NB4 (cell line): ENCODE results near the gene PRRC2C.
"Not testable (repeated sequence)": the region's sequence is repeated elsewhere in the genome, so short reads cannot be mapped to it uniquely, and the experiment has no call there.

ENCODE experiments used
- POLR2A ChIP-seq: IDR thresholded peaks from 2 replicates; pipeline ENCODE4 v1.6.1; 2011; ENCODE audit warnings: mild to moderate bottlenecking; ENCODE audit not compliant: insufficient read length; ENCODE audit errors: extremely low read depth
- TF ChIP-seq, protein P1 (sequence below): IDR thresholded peaks from one replicate; pipeline ENCODE4 v1.5.1; 2012; ENCODE audit warnings: low read depth, low read length

DNA sequence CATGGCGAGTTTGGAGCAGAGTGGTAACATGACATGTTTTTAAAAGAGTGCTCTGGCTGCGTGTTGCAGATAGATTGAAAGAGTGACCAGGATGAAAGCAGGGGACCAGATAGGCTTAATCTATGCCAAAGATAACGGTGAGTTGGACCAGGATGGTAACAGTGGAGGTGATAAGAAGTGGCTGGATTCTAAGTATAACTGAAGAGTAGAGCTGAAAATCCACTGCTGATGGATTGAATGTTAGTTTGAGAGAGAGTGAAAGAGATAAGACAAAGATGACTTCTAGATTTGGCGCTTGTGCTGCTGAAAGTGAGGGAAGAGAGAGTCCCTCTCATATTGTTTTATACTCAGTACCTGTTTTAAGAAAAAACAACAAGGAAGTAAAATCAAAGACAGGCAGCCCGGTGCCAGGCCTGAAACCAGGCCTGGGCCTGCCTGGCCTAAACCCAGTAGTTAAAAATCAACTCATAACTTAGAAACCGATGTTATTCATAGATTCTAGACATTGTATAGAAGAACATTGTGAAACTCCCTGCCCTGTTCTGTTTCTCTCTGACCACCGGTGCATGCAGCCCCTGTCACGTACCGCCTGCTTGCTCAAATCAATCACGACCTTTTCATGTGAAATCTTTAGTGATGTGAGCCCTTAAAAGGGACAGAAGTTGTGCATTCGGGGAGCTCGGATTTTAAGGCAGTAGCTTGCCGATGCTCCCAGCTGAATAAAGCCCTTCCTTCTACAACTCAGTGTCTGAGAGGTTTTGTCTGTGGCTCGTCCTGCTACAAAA lies 130.0 kb downstream of the PRRC2C start:
- TF ChIP-seq, protein P1, sequence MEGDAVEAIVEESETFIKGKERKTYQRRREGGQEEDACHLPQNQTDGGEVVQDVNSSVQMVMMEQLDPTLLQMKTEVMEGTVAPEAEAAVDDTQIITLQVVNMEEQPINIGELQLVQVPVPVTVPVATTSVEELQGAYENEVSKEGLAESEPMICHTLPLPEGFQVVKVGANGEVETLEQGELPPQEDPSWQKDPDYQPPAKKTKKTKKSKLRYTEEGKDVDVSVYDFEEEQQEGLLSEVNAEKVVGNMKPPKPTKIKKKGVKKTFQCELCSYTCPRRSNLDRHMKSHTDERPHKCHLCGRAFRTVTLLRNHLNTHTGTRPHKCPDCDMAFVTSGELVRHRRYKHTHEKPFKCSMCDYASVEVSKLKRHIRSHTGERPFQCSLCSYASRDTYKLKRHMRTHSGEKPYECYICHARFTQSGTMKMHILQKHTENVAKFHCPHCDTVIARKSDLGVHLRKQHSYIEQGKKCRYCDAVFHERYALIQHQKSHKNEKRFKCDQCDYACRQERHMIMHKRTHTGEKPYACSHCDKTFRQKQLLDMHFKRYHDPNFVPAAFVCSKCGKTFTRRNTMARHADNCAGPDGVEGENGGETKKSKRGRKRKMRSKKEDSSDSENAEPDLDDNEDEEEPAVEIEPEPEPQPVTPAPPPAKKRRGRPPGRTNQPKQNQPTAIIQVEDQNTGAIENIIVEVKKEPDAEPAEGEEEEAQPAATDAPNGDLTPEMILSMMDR = not testable (repeated sequence)
- not testable (repeated sequence) for TF ChIP-seq POLR2A
